ENCODE data around the gene IFNLR1.

Gene IFNLR1

GRCh38 chr1:24120965-24121364 is 66.1 kb downstream of the IFNLR1 start:
- TF ChIP-seq, protein P1, sequence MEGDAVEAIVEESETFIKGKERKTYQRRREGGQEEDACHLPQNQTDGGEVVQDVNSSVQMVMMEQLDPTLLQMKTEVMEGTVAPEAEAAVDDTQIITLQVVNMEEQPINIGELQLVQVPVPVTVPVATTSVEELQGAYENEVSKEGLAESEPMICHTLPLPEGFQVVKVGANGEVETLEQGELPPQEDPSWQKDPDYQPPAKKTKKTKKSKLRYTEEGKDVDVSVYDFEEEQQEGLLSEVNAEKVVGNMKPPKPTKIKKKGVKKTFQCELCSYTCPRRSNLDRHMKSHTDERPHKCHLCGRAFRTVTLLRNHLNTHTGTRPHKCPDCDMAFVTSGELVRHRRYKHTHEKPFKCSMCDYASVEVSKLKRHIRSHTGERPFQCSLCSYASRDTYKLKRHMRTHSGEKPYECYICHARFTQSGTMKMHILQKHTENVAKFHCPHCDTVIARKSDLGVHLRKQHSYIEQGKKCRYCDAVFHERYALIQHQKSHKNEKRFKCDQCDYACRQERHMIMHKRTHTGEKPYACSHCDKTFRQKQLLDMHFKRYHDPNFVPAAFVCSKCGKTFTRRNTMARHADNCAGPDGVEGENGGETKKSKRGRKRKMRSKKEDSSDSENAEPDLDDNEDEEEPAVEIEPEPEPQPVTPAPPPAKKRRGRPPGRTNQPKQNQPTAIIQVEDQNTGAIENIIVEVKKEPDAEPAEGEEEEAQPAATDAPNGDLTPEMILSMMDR (IDR thresholded peaks at IDR 0.05; ENCODE audit: insufficient read depth, low read depth, low read length, missing control alignments), result no peak
- no peak overlapping the region for H3K4me3 ChIP-seq (ENCODE audit: low read depth, low read length)
- no peak for DNase-seq (ENCODE audit: low read depth)

GRCh38 chr1:24119859-24120756 is 67.0 kb downstream of the IFNLR1 start:
- H3K4me3 ChIP-seq (ENCODE audit: low read depth, low read length), result no peak overlapping the region
- TF ChIP-seq, protein P1 (IDR thresholded peaks at IDR 0.05; ENCODE audit: insufficient read depth, low read depth, low read length, missing control alignments), result no peak
- DNase-seq (ENCODE audit: low read depth), result no peak

GRCh38 chr1:24119489-24119858 is 67.6 kb downstream of the IFNLR1 start:
- TF ChIP-seq, protein P1 (IDR thresholded peaks at IDR 0.05; ENCODE audit: insufficient read depth, low read depth, low read length, missing control alignments), result no peak
- DNase-seq (ENCODE audit: low read depth), result no peak
- H3K4me3 ChIP-seq (ENCODE audit: low read depth, low read length), result no peak overlapping the region

DNA sequence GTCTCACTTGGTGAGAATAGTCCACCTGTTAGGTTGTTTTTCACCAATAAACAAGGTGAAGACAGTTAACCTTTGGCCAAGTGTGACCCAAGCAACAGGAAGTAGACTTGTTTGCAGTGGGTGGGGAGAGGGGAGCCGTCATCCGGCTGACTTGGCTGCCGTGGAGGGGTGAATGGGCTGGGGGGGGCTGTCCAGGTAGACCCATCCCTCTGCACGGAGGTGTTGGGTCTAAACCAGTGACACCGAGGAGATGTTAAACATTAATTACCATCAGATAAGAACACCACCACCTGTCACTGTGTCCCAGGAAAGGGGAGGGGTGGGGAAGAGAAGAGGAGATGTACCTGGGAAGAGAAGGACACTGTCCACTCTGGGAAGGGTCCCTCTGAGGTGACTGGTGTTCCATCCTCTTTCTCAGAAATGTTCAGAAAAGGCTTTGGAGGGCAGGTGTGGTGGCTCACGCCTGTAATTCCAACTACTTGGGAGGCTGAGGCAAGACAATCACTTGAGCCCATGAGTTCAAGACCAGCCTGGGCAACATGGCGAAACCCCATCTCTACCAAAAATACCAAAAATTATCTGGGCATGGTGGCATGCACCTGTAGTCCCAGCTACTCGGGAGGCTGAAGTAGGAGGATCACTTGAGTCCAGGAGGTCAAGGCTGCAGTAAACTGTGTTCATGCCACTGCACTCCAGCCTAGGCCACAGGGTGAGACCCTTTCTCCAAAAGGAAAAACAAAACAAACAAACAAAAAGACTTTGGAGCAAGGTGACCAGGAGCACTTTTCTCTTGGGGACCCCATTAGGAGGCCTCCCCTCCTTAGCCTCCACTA is 68.5 kb downstream of the IFNLR1 start:
- TF ChIP-seq, protein P1 (IDR thresholded peaks at IDR 0.05; ENCODE audit: insufficient read depth, low read depth, low read length, missing control alignments), result no peak
- no peak for DNase-seq (ENCODE audit: low read depth)

DNA sequence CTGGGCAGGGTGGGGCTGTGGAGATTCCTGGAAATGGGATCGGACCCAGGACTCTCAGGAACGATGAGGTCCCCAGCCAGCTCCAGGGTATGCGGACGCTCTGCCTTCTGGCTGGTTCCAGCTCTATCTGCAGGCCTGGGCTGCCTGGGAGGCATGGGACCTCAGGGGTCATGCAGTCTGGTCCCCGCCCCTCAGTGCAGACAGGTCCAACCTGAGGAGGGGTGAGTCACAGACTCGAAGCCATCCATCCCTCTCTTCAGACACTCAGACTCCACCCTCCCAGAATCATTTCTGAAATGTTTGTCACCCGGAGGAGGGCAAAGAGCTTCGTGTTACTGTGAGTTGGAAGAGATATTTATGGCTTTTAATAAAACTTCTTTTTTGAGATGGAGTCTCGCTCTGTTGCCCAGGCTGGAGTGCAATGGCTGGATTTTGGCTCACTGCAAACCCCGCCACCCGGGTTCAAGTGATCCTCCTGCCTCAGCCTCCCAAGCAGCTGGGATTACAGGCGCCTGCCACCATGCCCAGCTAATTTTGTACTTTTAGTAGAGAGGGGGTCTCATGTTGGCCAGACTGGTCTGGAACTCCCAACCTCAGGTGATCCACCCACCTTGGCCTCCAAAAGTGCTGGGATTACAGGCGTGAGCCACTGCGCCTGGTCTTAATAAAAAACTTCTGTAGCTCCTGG is 69.2 kb downstream of the IFNLR1 start:
- H3K4me3 ChIP-seq (ENCODE audit: low read depth, low read length), result no peak overlapping the region
- DNase-seq (ENCODE audit: low read depth), result no peak
- TF ChIP-seq, protein P1 (IDR thresholded peaks at IDR 0.05; ENCODE audit: insufficient read depth, low read depth, low read length, missing control alignments), result no peak

More for the DNA sequence above, 68.5 kb downstream of the IFNLR1 start:
- H3K4me3 ChIP-seq (ENCODE audit: low read depth, low read length), result no peak overlapping the region

DNA sequence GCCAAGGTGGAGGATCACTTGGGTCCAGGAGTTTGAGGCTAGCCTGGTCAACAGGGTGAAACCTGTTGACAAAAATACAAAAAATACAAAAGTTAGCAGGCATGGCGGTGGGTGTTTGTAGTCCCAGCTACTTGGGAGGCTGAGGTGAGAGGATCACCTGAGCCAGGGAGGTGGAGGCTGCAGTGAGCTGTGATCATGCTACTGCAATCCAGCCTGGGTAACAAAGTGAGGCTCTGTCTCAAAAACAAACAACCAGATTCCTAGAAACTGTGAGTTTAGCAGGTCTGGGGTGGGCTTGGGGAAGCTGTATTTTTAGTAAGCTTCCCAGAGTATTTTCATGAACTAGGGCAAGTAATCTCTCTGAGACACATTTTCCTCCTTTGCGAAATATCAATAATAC is 70.0 kb downstream of the IFNLR1 start:
- no peak for DNase-seq (ENCODE audit: low read depth)
- TF ChIP-seq, protein P1 (IDR thresholded peaks at IDR 0.05; ENCODE audit: insufficient read depth, low read depth, low read length, missing control alignments), result no peak
- no peak overlapping the region for H3K4me3 ChIP-seq (ENCODE audit: low read depth, low read length)
